ENCODE data around the gene WASHC2C. TPM values are rescaled to one million over a fixed set of nuclear protein-coding genes. Genes with fewer than 3 reads are reported as not detected.

Gene WASHC2C
- total RNA-seq, 1 experiment from 2014 or later, result 13.1 TPM

Other genes with a start within 250 kb of the WASHC2C start
- 6.1 and 8.2 TPM in 2 replicates for gene ZFAND4, start 54.5 kb upstream of the WASHC2C start, total RNA-seq (2014; rRNA removed; shearing (Covaris generic))
- 3.7 and 6.6 TPM in 2 replicates for gene AGAP4, start 120.2 kb downstream of the WASHC2C start, total RNA-seq (2014; rRNA removed; shearing (Covaris generic))
- 138 and 155 TPM in 2 replicates for gene TIMM23, start 245.2 kb downstream of the WASHC2C start, total RNA-seq (2014; rRNA removed; shearing (Covaris generic))